Measurements from ENCODE around the gene PPM1L. TPM values are rescaled to one million over a fixed set of nuclear protein-coding genes. Genes with fewer than 3 reads are reported as not detected.
A peak's percentile ranks its signal among the peaks of the same experiment; 100 is the strongest.

PPM1L gene
- total and polyA plus RNA-seq, 2 donors (not counting 1 experiment from before 2014, with no cell fraction given), result 0.33 to 2.5 TPM

DNA sequence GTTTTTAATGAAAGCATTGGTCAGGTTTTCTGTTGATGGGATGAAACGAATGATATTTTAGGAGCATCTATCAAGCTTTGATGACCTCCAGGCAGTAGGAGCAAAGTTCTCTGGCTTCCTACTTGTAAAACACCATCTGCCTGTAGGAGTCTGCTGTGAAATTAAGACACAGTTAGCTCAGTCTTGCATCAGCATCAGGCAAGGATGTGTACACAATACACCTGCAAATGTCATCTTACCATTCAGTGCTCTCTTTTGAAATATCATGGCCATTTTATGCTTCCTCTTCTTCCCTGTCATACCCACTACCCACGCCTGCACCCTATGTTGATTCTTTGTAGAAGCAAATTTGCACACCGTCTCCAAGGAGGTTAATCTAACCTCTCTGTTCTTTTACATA lies 310.9 kb downstream of the PPM1L start:
- H3K4me1 ChIP-seq (ENCODE audit: control insufficient read depth, extremely low read depth, insufficient read depth, low read length), result no peaks in the 10 kb centered on the region
- DNase-seq (ENCODE audit: low read depth in 2 of 2), result no peak
- H3K4me3 ChIP-seq (replicated peaks in 1 of 4; ENCODE audit: control extremely low read depth in 1 of 4, insufficient read depth in 1 of 4, low read depth in 3 of 4, low read length in 4 of 4), result no peak overlapping the region
- no peaks in the 10 kb centered on the region for H3K36me3 ChIP-seq (ENCODE audit: control insufficient read depth, insufficient read depth, low read length)
- no peak overlapping the region for H3K4me2 ChIP-seq (ENCODE audit: extremely low read depth, insufficient read depth, low read length)
- no peaks in the 10 kb centered on the region for H3K9me3 ChIP-seq (ENCODE audit: control insufficient read depth, insufficient read depth, low read depth, low read length)
- H3K79me2 ChIP-seq (ENCODE audit: control insufficient read depth, insufficient read depth, low read length), result no peaks in the 10 kb centered on the region
- no peak overlapping the region for H3K27ac ChIP-seq (ENCODE audit: insufficient read depth, low read length)
- H2AFZ ChIP-seq (ENCODE audit: low read length), result no peak overlapping the region
- TF ChIP-seq, protein P1, sequence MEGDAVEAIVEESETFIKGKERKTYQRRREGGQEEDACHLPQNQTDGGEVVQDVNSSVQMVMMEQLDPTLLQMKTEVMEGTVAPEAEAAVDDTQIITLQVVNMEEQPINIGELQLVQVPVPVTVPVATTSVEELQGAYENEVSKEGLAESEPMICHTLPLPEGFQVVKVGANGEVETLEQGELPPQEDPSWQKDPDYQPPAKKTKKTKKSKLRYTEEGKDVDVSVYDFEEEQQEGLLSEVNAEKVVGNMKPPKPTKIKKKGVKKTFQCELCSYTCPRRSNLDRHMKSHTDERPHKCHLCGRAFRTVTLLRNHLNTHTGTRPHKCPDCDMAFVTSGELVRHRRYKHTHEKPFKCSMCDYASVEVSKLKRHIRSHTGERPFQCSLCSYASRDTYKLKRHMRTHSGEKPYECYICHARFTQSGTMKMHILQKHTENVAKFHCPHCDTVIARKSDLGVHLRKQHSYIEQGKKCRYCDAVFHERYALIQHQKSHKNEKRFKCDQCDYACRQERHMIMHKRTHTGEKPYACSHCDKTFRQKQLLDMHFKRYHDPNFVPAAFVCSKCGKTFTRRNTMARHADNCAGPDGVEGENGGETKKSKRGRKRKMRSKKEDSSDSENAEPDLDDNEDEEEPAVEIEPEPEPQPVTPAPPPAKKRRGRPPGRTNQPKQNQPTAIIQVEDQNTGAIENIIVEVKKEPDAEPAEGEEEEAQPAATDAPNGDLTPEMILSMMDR (conservative IDR thresholded peaks at IDR 0.05 in 1 of 2, IDR thresholded peaks at IDR 0.05 in 1 of 2; ENCODE audit: low read depth in 1 of 2, low read length in 2 of 2), result no peak
- TF ChIP-seq EZH2 (IDR thresholded peaks at IDR 0.05; ENCODE audit: low read length, missing control alignments), result no peak
- no peak overlapping the region for H3K9ac ChIP-seq (ENCODE audit: insufficient read depth, low read length)
- H3K27me3 ChIP-seq (ENCODE audit: control insufficient read depth, insufficient read depth, low read length), result no peaks in the 10 kb centered on the region
- no peaks in the 10 kb centered on the region for H4K20me1 ChIP-seq (ENCODE audit: control insufficient read depth, extremely low read depth, insufficient read depth, low read length)

DNA sequence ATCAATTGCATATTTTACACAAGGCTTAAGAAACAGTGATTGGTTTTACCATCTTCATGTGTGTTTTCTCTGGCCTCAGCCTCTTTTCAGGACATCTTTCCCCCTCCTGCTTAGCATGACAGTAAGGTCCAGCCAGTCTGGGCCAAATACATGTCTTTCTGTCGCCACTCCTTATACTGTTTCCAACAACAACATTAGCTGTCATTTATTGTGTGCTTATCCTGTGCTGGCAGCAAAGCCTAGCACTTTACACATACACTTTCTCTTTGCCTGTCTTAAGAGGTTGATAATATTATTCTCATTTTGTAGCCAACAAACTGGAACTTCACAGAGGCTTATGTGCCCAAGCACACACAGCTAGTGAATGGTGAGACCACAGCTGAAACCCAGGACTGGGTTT lies 311.3 kb downstream of the PPM1L start:
- Histone ChIP-seq H3K27ac (ENCODE audit: insufficient read depth, low read length) (no peak overlapping the region), H3K27me3 (ENCODE audit: control insufficient read depth, insufficient read depth, low read length) (no peaks in the 10 kb centered on the region), H2AFZ (ENCODE audit: low read length) (no peak overlapping the region), H3K9ac (ENCODE audit: insufficient read depth, low read length) (no peak overlapping the region), H3K4me3 (replicated peaks in 1 of 4; ENCODE audit: control extremely low read depth in 1 of 4, insufficient read depth in 1 of 4, low read depth in 3 of 4, low read length in 4 of 4) (no peak overlapping the region), H4K20me1 (ENCODE audit: control insufficient read depth, extremely low read depth, insufficient read depth, low read length) (no peaks in the 10 kb centered on the region), H3K36me3 (ENCODE audit: control insufficient read depth, insufficient read depth, low read length) (no peaks in the 10 kb centered on the region), H3K4me2 (ENCODE audit: extremely low read depth, insufficient read depth, low read length) (no peak overlapping the region), H3K9me3 (ENCODE audit: control insufficient read depth, insufficient read depth, low read depth, low read length) (no peaks in the 10 kb centered on the region), H3K79me2 (ENCODE audit: control insufficient read depth, insufficient read depth, low read length) (no peaks in the 10 kb centered on the region), H3K4me1 (ENCODE audit: control insufficient read depth, extremely low read depth, insufficient read depth, low read length) (no peaks in the 10 kb centered on the region)
- TF ChIP-seq EZH2 (IDR thresholded peaks at IDR 0.05; ENCODE audit: low read length, missing control alignments), result no peak
- TF ChIP-seq, protein P1 (conservative IDR thresholded peaks at IDR 0.05 in 1 of 2, IDR thresholded peaks at IDR 0.05 in 1 of 2; ENCODE audit: low read depth in 1 of 2, low read length in 2 of 2), result no peak
- no peak for DNase-seq (ENCODE audit: low read depth in 2 of 2)

DNA sequence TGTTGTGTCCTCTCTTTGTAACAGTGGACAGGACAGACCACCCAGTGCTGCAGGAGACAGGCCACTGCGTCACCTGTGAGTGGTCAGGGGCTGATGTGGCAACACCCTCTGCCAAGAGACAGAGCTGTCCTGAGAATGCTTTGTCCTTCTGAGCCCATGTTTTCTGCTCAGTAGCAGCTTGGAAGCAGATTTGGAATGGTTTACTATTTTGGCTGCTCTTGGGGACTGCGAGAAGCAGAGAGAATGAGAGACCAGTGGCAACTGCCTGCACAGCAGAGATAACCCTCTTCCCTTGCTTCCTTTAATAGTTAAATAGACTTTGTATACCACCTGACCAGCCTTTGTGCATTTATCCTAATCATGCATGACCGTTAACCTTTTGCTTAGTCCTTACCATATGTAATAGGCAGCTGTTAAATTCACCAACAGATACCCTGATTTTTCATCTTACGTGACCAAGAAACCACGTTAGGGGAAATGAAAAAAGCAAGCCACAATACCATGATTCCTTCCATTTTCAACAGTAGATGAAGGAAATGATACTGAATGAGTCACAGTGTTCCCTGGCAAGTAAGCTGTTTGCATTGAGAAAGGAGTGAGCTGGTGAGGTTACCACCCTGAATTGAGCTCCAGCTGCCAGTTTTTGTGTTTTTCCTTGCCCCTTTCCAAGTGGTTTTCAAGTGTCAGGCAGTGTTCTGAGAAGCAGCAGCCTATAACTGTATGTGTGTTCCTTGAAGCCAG lies 313.6 kb downstream of the PPM1L start:
- no peaks in the 10 kb centered on the region for H4K20me1 ChIP-seq (ENCODE audit: control insufficient read depth, extremely low read depth, insufficient read depth, low read length)
- H3K27me3 ChIP-seq (ENCODE audit: control insufficient read depth, insufficient read depth, low read length), result no peaks in the 10 kb centered on the region
- no peaks in the 10 kb centered on the region for H3K36me3 ChIP-seq (ENCODE audit: control insufficient read depth, insufficient read depth, low read length)
- H3K4me2 ChIP-seq (ENCODE audit: extremely low read depth, insufficient read depth, low read length), result no peak overlapping the region
- H3K79me2 ChIP-seq (ENCODE audit: control insufficient read depth, insufficient read depth, low read length), result no peaks in the 10 kb centered on the region
- H3K4me3 ChIP-seq (replicated peaks in 1 of 4; ENCODE audit: control extremely low read depth in 1 of 4, insufficient read depth in 1 of 4, low read depth in 3 of 4, low read length in 4 of 4), result no peak overlapping the region
- H2AFZ ChIP-seq (ENCODE audit: low read length), result no peak overlapping the region
- no peaks in the 10 kb centered on the region for H3K9me3 ChIP-seq (ENCODE audit: control insufficient read depth, insufficient read depth, low read depth, low read length)
- H3K9ac ChIP-seq (ENCODE audit: insufficient read depth, low read length), result no peak overlapping the region
- no peaks in the 10 kb centered on the region for H3K4me1 ChIP-seq (ENCODE audit: control insufficient read depth, extremely low read depth, insufficient read depth, low read length)
- peak; percentile 84 to 88 for DNase-seq (ENCODE audit: low read depth in 2 of 2)
- TF ChIP-seq EZH2 (IDR thresholded peaks at IDR 0.05; ENCODE audit: low read length, missing control alignments), result no peak
- TF ChIP-seq, protein P1 (conservative IDR thresholded peaks at IDR 0.05 in 1 of 2, IDR thresholded peaks at IDR 0.05 in 1 of 2; ENCODE audit: low read depth in 1 of 2, low read length in 2 of 2), result no peak
- H3K27ac ChIP-seq (ENCODE audit: insufficient read depth, low read length), result no peak overlapping the region
